Rectal smooth muscle tissue (tissue), 1 donor: ENCODE results near the gene PRR11.

Experiments
- H3K27ac ChIP-seq: one replicate; pipeline ENCODE4 v1.7.0; 2013; ENCODE audit warnings: low read depth, low read length, inconsistent platforms
- H3K27me3 ChIP-seq: one replicate; pipeline ENCODE4 v1.7.0; 2013; ENCODE audit warnings: low read length; ENCODE audit not compliant: control insufficient read depth, insufficient read depth
- H3K36me3 ChIP-seq: one replicate; pipeline ENCODE4 v1.7.0; 2013; ENCODE audit warnings: low read length; ENCODE audit not compliant: control insufficient read depth, insufficient read depth
- H3K4me1 ChIP-seq: one replicate; pipeline ENCODE4 v1.7.0; 2013; ENCODE audit warnings: low read length; ENCODE audit not compliant: control insufficient read depth, insufficient read depth
- H3K4me3 ChIP-seq: one replicate; pipeline ENCODE4 v1.7.0; 2013; ENCODE audit warnings: low read length
- H3K9ac ChIP-seq: one replicate; pipeline ENCODE4 v1.7.0; 2013; ENCODE audit warnings: low read length

Gene PRR11

DNA sequence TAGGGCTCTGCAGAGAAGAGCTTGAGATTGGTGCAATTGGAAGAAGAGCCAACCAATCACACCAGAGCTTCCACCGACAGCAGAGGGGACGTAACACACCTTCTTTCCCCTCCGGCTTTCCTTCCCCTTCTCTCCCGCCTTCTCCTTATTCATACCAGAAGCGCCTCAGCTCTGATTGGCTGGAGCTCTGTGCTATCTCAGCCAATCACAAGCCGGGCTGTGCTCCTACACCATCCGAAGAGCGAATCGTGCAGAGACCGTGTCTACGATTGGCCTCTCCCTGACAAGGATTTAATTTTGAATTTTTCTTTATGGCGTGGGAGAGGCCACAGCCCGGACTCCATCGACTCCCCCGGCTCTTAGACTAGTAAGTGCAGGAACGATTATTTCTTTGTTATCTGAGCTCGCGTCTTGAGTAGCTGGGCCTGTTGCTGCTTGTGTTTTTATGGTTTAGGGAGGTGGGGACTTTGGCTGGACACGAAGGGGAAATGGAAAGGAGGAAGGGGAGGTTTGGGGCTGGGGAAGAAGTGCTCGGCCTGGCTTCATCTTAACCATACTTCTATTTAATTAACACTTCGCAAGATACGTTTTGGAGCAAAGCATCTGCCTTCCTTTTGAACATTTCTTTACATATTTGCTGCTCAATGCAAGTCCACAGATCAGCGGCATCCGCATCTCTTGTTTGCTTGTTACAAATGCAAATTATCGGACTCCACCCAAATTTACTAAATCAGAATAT lies at the start of gene PRR11:
Gene PRR11 (plus strand): TSS at position 308 of the 739 bp plus-strand sequence. CDS start 14,007 bp downstream, outside the sequence.
- Histone ChIP-seq H3K36me3 (no peaks in the 10 kb centered on the region), H3K4me3 (peak within 1 kb of the TSS; percentile 92), H3K9ac (peak within 1 kb of the TSS; percentile 29), H3K27me3 (no peaks in the 10 kb centered on the region), H3K4me1 (peaks cover 6% of the 10 kb centered on the region), H3K27ac (peak within 1 kb of the TSS; percentile 86)

DNA sequence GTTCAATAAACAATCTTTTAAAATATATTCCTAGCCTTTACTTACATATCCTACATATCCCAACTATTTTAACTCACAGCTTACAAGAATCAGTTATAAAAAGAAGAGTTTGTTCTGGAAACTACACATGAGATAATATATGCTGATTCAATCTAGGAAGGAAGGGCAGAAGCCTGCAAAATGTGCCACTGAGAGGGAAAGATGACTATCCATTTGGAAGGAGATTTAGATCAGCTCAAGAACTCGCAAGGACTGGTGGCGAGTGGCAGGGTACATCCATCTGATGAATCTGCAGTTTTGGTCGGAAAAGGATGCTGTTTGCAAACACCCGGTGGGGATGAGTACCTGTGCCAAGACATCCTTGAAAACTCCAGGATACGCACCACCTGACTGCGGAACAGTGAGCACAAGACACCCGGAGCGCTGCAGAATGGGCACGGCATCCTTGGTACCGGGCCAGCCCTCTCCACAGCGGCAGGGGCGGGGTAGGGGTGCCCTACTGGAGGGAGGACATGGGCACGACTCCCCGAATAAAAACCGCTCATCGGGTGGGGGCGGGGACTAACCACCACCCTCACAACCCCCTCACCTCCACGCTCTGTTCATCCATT lies 49.6 kb upstream of the PRR11 start:
- Histone ChIP-seq H3K27ac (peak overlapping the region; percentile 85), H3K4me3 (peak overlapping the region; percentile 94), H3K4me1 (peaks cover 4% of the 10 kb centered on the region), H3K27me3 (no peaks in the 10 kb centered on the region), H3K36me3 (peaks cover 5% of the 10 kb centered on the region), H3K9ac (peak overlapping the region; percentile 57)

DNA sequence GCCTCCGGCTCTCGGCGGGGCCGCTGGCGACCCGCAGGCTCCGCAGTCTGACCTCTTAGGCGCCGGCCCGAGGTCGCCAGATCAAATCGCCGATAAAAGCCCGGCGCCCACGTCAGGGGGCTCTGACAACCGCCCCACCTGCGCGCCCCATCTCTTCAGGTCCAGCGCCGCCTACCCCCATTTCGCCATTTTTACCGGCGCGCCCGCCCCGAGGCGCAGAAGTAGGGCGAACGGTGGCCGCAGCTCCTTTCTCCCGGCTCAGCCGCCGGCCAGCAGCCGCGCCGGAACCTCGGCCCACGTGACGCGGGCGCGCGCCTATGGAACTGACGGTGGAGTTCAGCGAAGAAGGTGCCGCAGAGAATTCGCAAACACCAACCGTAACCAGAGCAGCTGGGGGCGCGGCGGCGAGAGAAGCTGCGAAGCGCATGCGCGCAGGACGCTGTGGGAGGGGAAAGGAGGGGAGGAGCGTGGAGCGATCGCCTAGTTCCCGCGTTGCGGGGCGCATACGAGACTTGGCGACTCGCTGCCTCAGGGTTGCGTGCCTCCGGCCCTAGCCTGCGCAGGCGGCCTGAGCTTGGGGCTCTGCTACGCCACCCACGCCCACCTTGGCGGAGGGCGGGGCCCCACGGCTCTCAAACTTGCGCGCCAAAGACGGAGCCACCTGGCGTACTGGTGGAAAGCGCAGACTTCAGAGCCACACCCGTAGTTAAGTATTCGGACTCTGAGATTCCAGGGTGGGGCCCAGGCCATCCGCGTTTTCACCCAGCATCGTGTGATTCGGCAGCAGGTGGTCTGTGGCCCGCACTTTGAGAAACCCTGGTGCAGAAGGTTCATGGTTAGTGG lies 48.9 kb upstream of the PRR11 start, which contains the start of gene TRIM37:
Gene TRIM37 (minus strand): TSS at position 418 of the 843 bp plus-strand sequence. CDS start 419 bp downstream, outside the sequence.
- Histone ChIP-seq H3K9ac (peak within 1 kb of the TSS; percentile 60), H3K36me3 (peaks cover 5% of the 10 kb centered on the region), H3K4me3 (peak within 1 kb of the TSS; percentile 94)

DNA sequence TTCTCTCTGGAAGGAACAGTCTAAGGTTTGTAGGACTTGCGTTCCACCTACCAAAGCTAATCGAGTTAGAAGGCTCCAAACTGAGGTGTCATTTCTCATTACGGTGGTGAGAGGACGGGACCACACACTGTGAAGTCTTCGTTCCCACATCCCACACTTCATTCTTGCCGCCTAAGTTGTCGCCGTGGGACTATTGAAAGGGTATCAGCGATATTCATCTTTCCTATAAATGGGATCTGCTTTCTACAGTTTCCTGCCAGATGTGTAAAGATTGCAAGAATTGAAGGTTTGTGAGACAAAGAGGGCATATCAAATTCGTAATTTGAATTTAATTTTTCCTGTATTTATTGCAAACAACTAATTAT lies 48.3 kb upstream of the PRR11 start:
- Histone ChIP-seq H3K9ac (peak overlapping the region; percentile 60), H3K27ac (peak overlapping the region; percentile 73), H3K36me3 (peaks cover 3% of the 10 kb centered on the region)

More for the DNA sequence above, 48.9 kb upstream of the PRR11 start, which contains the start of gene TRIM37:
- H3K4me1 ChIP-seq: peaks cover 4% of the 10 kb centered on the region
- H3K27ac ChIP-seq: peak within 1 kb of the TSS; percentile 85
- no peaks in the 10 kb centered on the region for H3K27me3 ChIP-seq

DNA sequence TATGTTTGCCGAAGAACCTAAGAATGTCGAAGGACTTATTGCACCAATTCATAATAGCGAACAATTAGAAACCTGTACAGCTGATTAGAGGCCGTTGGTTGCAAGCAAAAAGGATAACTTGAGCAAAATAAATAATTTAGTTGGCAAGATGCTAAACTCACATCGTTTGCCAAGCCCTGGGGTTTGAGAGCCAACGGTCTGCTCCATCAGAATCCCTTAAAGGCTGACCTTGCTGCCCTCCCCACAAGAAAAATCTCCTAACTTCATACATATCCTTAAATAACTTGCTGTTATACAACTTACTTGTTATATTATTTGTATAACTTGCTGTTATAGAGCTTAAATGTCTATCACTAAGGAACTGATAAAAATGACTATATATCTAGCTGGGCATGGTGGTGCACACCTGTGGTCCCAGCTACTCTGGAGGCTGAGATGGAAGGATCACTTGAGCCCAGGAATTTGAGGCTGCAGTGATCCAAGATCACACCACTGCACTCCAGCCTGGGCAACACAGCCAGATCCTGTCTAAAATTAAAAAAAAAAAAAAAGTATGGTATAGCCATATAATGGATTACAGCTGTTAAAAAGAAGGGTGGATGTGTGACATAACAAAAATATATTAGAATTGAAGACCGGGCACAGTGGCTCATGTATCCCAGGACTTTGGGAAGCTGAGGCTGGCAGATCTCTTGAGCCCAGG lies 47.0 kb upstream of the PRR11 start:
- no peak overlapping the region for H3K9ac ChIP-seq
- peaks cover 3% of the 10 kb centered on the region for H3K36me3 ChIP-seq
- no peaks in the 10 kb centered on the region for H3K27me3 ChIP-seq
- H3K27ac ChIP-seq: no peak overlapping the region
- no peak overlapping the region for H3K4me3 ChIP-seq
- peaks cover 4% of the 10 kb centered on the region for H3K4me1 ChIP-seq

More for the DNA sequence above, 48.3 kb upstream of the PRR11 start:
- H3K27me3 ChIP-seq: no peaks in the 10 kb centered on the region
- peaks cover 4% of the 10 kb centered on the region for H3K4me1 ChIP-seq
- H3K4me3 ChIP-seq: peak overlapping the region; percentile 94

DNA sequence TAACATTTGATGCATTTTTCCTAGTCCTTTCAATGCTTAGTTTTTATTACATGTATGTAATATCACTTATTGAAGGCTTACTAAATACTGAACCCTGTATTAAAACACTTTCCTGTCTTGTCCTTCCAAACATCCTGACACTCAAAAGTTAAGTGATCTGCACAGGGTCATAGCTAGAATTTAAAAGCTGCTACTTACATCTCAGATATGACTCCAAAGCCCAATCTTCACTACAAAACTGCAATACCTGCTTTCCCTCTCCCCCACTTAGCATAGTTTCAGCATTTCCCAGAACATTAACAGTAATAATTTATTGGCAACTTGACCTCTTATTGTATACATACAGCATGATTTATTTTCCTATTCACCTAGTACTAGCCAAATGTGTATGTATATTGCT lies 44.6 kb upstream of the PRR11 start:
- H3K27ac ChIP-seq: no peak overlapping the region
- peaks cover 4% of the 10 kb centered on the region for H3K4me1 ChIP-seq
- peaks cover 2% of the 10 kb centered on the region for H3K36me3 ChIP-seq
- H3K9ac ChIP-seq: no peak overlapping the region
- H3K4me3 ChIP-seq: no peak overlapping the region
- no peaks in the 10 kb centered on the region for H3K27me3 ChIP-seq

DNA sequence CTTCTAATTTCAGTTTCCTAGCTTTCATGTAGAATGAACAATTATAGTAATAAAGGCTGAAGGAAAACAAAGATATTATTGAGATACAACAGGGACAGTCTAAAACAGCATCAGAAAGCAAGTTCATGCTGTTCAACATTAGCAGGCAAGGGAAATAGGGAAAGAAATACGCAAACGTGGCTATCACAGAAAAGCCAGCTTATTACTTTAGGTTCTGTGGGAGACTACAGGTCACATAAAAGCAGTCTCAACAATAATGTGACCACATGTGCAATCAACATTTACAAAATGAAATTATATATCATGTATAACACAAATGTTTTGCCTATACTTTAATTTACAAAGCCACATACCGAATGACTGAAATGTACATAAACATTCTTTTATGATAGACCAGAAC lies 44.0 kb upstream of the PRR11 start:
- Histone ChIP-seq H3K4me3 (no peak overlapping the region), H3K4me1 (peaks cover 4% of the 10 kb centered on the region), H3K36me3 (peaks cover 2% of the 10 kb centered on the region), H3K27ac (no peak overlapping the region), H3K9ac (no peak overlapping the region), H3K27me3 (no peaks in the 10 kb centered on the region)

DNA sequence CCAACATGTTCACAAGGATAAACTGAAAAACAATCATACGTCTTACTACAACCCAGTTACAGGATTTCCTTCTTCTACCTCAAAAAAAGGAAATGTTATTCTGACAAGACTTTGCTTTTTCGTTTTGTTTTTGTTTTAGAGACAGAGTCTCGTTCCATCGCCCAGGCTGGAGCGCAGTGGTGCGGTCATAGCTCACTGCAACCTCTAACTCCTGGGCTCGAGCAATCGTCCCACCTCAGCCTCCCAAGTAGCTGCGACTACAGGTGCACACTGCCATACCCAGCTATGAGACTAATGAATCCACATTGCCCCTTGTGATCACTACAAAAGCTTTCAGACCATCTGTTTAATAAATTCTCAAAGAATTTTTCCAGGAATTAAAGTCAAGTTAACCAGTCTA lies 40.1 kb upstream of the PRR11 start:
- no peak overlapping the region for H3K9ac ChIP-seq
- H3K27ac ChIP-seq: no peak overlapping the region
- no peak overlapping the region for H3K4me3 ChIP-seq
- H3K27me3 ChIP-seq: no peaks in the 10 kb centered on the region
- no peaks in the 10 kb centered on the region for H3K4me1 ChIP-seq
- H3K36me3 ChIP-seq: peaks cover 2% of the 10 kb centered on the region

DNA sequence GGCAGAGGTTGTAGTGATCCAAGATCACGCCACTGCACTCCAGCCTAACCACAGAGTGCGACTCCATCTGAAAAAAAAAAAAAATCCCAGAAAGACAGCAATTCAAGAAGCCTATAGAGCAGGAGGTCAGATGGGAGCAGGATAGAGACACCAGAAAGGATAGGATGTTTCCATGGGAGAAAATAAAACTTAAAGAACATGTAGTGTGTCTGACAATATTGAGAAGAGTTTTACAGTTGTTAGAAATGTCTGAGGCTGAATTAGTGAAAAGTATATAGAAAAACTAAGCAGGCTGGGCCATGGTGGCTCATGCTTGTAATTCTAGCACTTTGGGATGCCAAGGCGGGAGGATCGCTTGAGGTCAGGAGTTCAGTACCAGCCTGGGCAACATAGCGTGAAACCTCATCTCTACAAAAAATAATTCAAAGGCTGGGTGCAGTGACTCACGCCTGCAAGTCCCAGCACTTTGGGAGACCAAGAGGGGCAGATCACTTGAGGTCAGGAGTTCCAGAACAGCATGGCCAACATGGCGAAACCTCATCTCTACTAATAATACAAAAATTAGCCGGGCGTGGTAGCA lies 33.6 kb upstream of the PRR11 start:
- no peaks in the 10 kb centered on the region for H3K36me3 ChIP-seq

DNA sequence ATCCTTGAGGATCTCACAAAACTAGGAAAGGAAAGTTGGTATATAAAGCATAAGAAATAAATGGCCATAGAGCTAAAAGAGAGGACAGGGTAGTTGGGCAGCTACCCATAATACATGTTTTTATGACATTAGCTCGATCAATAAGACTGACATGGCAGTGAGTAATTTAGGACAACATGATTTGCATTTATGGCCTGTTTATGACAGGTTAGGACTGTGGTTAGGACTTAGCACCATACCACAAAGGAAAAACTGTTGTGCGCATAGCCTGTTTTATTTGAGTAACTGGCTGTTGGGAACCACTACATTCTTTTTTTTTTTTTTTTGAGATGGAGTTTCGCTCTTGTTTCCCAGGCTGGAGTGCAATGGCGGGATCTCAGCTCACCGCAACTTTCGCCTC lies 30.9 kb upstream of the PRR11 start:
- no peak overlapping the region for H3K27ac ChIP-seq
- H3K4me1 ChIP-seq: no peaks in the 10 kb centered on the region
- peaks cover 2% of the 10 kb centered on the region for H3K36me3 ChIP-seq
- no peak overlapping the region for H3K4me3 ChIP-seq
- no peaks in the 10 kb centered on the region for H3K27me3 ChIP-seq
- no peak overlapping the region for H3K9ac ChIP-seq

More for the DNA sequence above, 33.6 kb upstream of the PRR11 start:
- Histone ChIP-seq H3K27ac (no peak overlapping the region), H3K9ac (no peak overlapping the region), H3K4me3 (no peak overlapping the region), H3K4me1 (no peaks in the 10 kb centered on the region), H3K27me3 (no peaks in the 10 kb centered on the region)

DNA sequence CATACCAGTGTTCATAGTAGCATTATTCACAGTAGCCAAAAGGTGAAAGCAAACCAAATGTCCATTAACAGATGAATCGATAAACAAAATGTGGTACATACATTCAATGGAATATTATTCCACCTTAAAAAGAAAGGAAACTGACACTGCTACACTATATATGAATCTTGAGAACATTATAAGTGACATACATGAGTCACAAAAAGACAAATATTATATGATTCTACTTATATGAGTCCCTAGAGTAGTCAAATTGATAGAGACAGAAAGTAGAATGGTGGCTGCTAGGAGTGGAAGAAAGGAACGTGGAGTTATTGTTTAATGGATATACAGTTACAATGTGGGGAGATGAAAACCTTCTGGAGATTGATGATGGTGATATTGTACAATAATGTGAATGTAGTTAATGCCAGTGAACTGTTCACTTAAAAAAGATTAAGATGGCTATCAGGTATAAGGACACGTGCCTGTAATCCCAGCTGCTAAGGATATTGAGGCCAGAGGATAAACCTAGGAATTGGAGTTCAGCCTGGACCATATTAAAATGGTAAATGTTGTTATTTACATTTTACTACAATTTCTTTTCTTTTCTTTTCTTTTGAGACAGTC lies 28.6 kb upstream of the PRR11 start:
- Histone ChIP-seq H3K27me3 (no peaks in the 10 kb centered on the region), H3K4me1 (no peaks in the 10 kb centered on the region), H3K27ac (no peak overlapping the region), H3K4me3 (no peak overlapping the region), H3K36me3 (peaks cover 2% of the 10 kb centered on the region), H3K9ac (no peak overlapping the region)
